ENCODE results near the gene MAP2K1. TPM values are rescaled to one million over a fixed set of nuclear protein-coding genes. Genes with fewer than 3 reads are reported as not detected.

Gene MAP2K1
- total RNA-seq, 6 experiments from 2014 or later = 25.7 to 68.8 (median 53.9) TPM

- ATAC-seq (peak in 3 of 4 donors; percentile 37 to 40 (median 38)), DNase-seq (no peak)
- H3K4me3 ChIP-seq = no peak overlapping the region
- no peaks in the 10 kb centered on the region for H3K27me3 ChIP-seq
- peaks cover 0 to 13% (median 0%) of the 10 kb centered on the region in 4 donors for H3K4me1 ChIP-seq
- TF ChIP-seq POLR2A (IDR thresholded peaks at IDR 0.05) (no peak), CTCF (IDR thresholded peaks at IDR 0.05) (no peak)
- no peaks in the 10 kb centered on the region for H3K9me3 ChIP-seq
- intact Hi-C loops (cut with DNase I) = no loop called here
- H3K27ac ChIP-seq = no peak overlapping the region
- no peaks in the 10 kb centered on the region for H3K36me3 ChIP-seq
These were observed 24.5 kb downstream of the MAP2K1 start for GRCh38 chr15:66411190-66411589.

- ATAC-seq (no peak), DNase-seq (no peak)
- intact Hi-C loops (cut with DNase I) = no loop called here
- no peaks in the 10 kb centered on the region for H3K27me3 ChIP-seq
- no peak overlapping the region for H3K4me3 ChIP-seq
- no peak overlapping the region for H3K27ac ChIP-seq
- WGBS (ENCODE audit: insufficient coverage, low coverage, low lambda C conversion rate, missing lambda C conversion rate) = 58% methylated on average over 3 of the region's 3 CpGs
- H3K36me3 ChIP-seq = no peaks in the 10 kb centered on the region
- H3K4me1 ChIP-seq = peaks cover 0 to 20% (median 0%) of the 10 kb centered on the region in 4 donors
- no peaks in the 10 kb centered on the region for H3K9me3 ChIP-seq
- TF ChIP-seq POLR2A (IDR thresholded peaks at IDR 0.05) (no peak), CTCF (IDR thresholded peaks at IDR 0.05) (no peak)
These were observed 25.5 kb downstream of the MAP2K1 start for GRCh38 chr15:66412220-66412619.

- no peak for ATAC-seq
- WGBS (ENCODE audit: insufficient coverage, low coverage, low lambda C conversion rate, missing lambda C conversion rate) = 100% methylated on average over 1 of the region's 1 CpG
These were observed 26.9 kb downstream of the MAP2K1 start for GRCh38 chr15:66413579-66413978.

GRCh38 chr15:66415360-66415759, 28.6 kb downstream of the MAP2K1 start:
- intact Hi-C loops (cut with DNase I) = no loop called here
- peaks cover 0 to 28% (median 0%) of the 10 kb centered on the region in 4 donors for H3K4me1 ChIP-seq
- DNase-seq (no peak), ATAC-seq (no peak)
- TF ChIP-seq POLR2A (IDR thresholded peaks at IDR 0.05) (no peak), CTCF (IDR thresholded peaks at IDR 0.05) (no peak)
- H3K36me3 ChIP-seq = no peaks in the 10 kb centered on the region
- no peak overlapping the region for H3K4me3 ChIP-seq
- no peaks in the 10 kb centered on the region for H3K9me3 ChIP-seq
- H3K27ac ChIP-seq = no peak overlapping the region
- H3K27me3 ChIP-seq = no peaks in the 10 kb centered on the region

More at GRCh38 chr15:66413579-66413978, 26.9 kb downstream of the MAP2K1 start:
- H3K27me3 ChIP-seq = no peaks in the 10 kb centered on the region
- intact Hi-C loops (cut with DNase I) = no loop called here
- H3K9me3 ChIP-seq = no peaks in the 10 kb centered on the region
- TF ChIP-seq CTCF (IDR thresholded peaks at IDR 0.05) (no peak), POLR2A (IDR thresholded peaks at IDR 0.05) (no peak)
- DNase-seq = no peak
- H3K4me3 ChIP-seq = no peak overlapping the region
- no peak overlapping the region for H3K27ac ChIP-seq
- H3K36me3 ChIP-seq = no peaks in the 10 kb centered on the region
- peaks cover 0 to 28% (median 0%) of the 10 kb centered on the region in 4 donors for H3K4me1 ChIP-seq

- TF ChIP-seq POLR2A (IDR thresholded peaks at IDR 0.05) = no peak
- no peak for TF ChIP-seq CTCF (IDR thresholded peaks at IDR 0.05)
- no peak overlapping the region for H3K4me3 ChIP-seq
- WGBS (ENCODE audit: insufficient coverage, low coverage, low lambda C conversion rate, missing lambda C conversion rate) = 53% methylated on average over 5 of the region's 5 CpGs
These were observed 31.0 kb downstream of the MAP2K1 start for GRCh38 chr15:66417736-66418135.

More at GRCh38 chr15:66417736-66418135, 31.0 kb downstream of the MAP2K1 start:
- H3K27ac ChIP-seq = no peak overlapping the region
- H3K9me3 ChIP-seq = no peaks in the 10 kb centered on the region
- intact Hi-C loops (cut with DNase I) = no loop called here
- no peaks in the 10 kb centered on the region for H3K27me3 ChIP-seq
- H3K36me3 ChIP-seq = no peaks in the 10 kb centered on the region
- DNase-seq (no peak), ATAC-seq (no peak)
- peaks cover 0 to 17% (median 0%) of the 10 kb centered on the region in 4 donors for H3K4me1 ChIP-seq
